HG03521 (cell line): ENCODE results near the gene CLCF1.
A peak's percentile ranks its signal among the peaks of the same experiment; 100 is the strongest.
"Not testable (repeated sequence)": the region's sequence is repeated elsewhere in the genome, so short reads cannot be mapped to it uniquely, and the experiment has no call there.

Experiments used
- ATAC-seq: cut with Tn5 transposase; IDR thresholded peaks from one replicate; pipeline ENCODE4 v1.9.1; 2021; ENCODE audit warnings: mild to moderate bottlenecking, moderate library complexity; ENCODE audit not compliant: unreplicated experiment

Gene CLCF1

GRCh38 chr11:67345247-67345919 is 28.0 kb downstream of the CLCF1 start:
- no peak for ATAC-seq

- ATAC-seq = no peak
Measured at GRCh38 chr11:67344264-67344663, 29.1 kb downstream of the CLCF1 start.

- ATAC-seq = no peak
Measured at GRCh38 chr11:67337257-67337656, 36.1 kb downstream of the CLCF1 start.

GRCh38 chr11:67332081-67332691 is 41.2 kb downstream of the CLCF1 start:
- no peak for ATAC-seq

- ATAC-seq = no peak
Measured at GRCh38 chr11:67323526-67323925, 49.9 kb downstream of the CLCF1 start.

GRCh38 chr11:67322049-67322448 is 51.3 kb downstream of the CLCF1 start:
- ATAC-seq = no peak

GRCh38 chr11:67321313-67321871 is 52.0 kb downstream of the CLCF1 start:
- no peak for ATAC-seq

GRCh38 chr11:67320691-67321090 is 52.7 kb downstream of the CLCF1 start:
- ATAC-seq = no peak

GRCh38 chr11:67320011-67320410 is 53.4 kb downstream of the CLCF1 start:
- no peak for ATAC-seq

- not testable (repeated sequence) for ATAC-seq
Measured at GRCh38 chr11:67318876-67319275, 54.5 kb downstream of the CLCF1 start.

- no peak for ATAC-seq
Measured at GRCh38 chr11:67317888-67318555, 55.4 kb downstream of the CLCF1 start.

GRCh38 chr11:67317205-67317887 is 56.1 kb downstream of the CLCF1 start:
- peak; percentile 88 for ATAC-seq

GRCh38 chr11:67316882-67317204 is 56.6 kb downstream of the CLCF1 start:
- no peak for ATAC-seq

- no peak for ATAC-seq
Measured at GRCh38 chr11:67315325-67315909, 58.0 kb downstream of the CLCF1 start.

- no peak for ATAC-seq
Measured at GRCh38 chr11:67314218-67314617, 59.2 kb downstream of the CLCF1 start.
